Transverse colon (tissue), 4 donors: ENCODE data around the gene TRIM47. TPM values are rescaled to one million over a fixed set of nuclear protein-coding genes. Genes with fewer than 3 reads are reported as not detected.

Experiments used
- DNase-seq: peaks from one replicate; pipeline ENCODE4 v3.0.0-alpha.2; 2019
- H3K27ac ChIP-seq, 4 donors: fragments of 200-600 bp; sonication (generic); 2 replicates each; pipeline ENCODE4 v1.5.1; 2016 to 2018; ENCODE audit warnings: inconsistent platforms in 4 of 4
- H3K27me3 ChIP-seq: fragments of 200-600 bp; sonication (generic); 2 replicates; pipeline ENCODE4 v1.5.1; 2017; ENCODE audit warnings: inconsistent platforms
- H3K36me3 ChIP-seq, 4 donors: fragments of 200-600 bp; sonication (generic); 2 replicates each; pipeline ENCODE4 v1.5.1; 2017 to 2019; ENCODE audit warnings: inconsistent platforms in 4 of 4
- H3K4me1 ChIP-seq, 4 donors: fragments of 200-600 bp; sonication (generic); 2 replicates each; pipeline ENCODE4 v1.5.1; 2017 to 2020; ENCODE audit warnings: inconsistent platforms in 4 of 4
- H3K4me3 ChIP-seq, 4 donors: fragments of 200-600 bp; sonication (generic); 1 replicate in 1 of 4; 2 replicates in 3 of 4; pipeline versions ENCODE4 v1.5.1 to v1.6.1; 2017 to 2019; ENCODE audit warnings: inconsistent platforms in 4 of 4
- H3K9me3 ChIP-seq, 2 donors: fragments of 200-600 bp; sonication (generic); 2 replicates each; pipeline ENCODE4 v1.5.1; 2017 to 2019; ENCODE audit warnings: inconsistent platforms in 2 of 2
- EP300 ChIP-seq: sonication (generic); formaldehyde crosslinking; IDR thresholded peaks from one replicate; pipeline ENCODE4 v1.6.1; 2017; ENCODE audit warnings: antibody characterized with exemption, low read depth
- POLR2A ChIP-seq: fragments of 450-650 bp; IDR thresholded peaks from one replicate; pipeline ENCODE4 v1.6.1; 2016; ENCODE audit warnings: antibody characterized with exemption, mild to moderate bottlenecking, moderate library complexity
- POLR2AphosphoS5 ChIP-seq, 3 donors: sonication (generic); formaldehyde crosslinking; IDR thresholded peaks; one replicate each; pipeline ENCODE4 v1.6.1; 2016; ENCODE audit warnings: antibody characterized with exemption in 3 of 3
- WGBS, 2 donors: methylation state at CpG; one replicate each; pipeline ENCODE4 v1.1.5; 2018; ENCODE audit warnings: low coverage in 1 of 2; 5-methylcytosine and 5-hydroxymethylcytosine counted together
- in situ Hi-C, 4 donors: fragments of 200-750 bp; cut with MboI; loops; one replicate each; pipeline versions ENCODE4 v1.15.0 to v1.15.1; 2017; ENCODE audit warnings: low sequenced_read_pairs in 3 of 4, low pct_ligation_motif_present in 1 of 4, low pct_unique_long_range_greater_than_20kb in 1 of 4
- intact Hi-C: fragments of 100-400 bp; cut with DNase I; formaldehyde crosslinking; loops from one replicate; pipeline ENCODE4 v1.15.1; 2023; ENCODE audit warnings: low total_unique reads
- total RNA-seq, 4 donors: library from RNA; depleted of rRNA; stranded (reverse); fragments of >200 nt; gene quantifications; one replicate each; pipeline ENCODE4 v1.1.0, GENCODE V29; 2016
- TF ChIP-seq, protein P1 (sequence below), 5 experiments: fragments of 200-600 bp in 3 of 5; fragments of 450-650 bp in 2 of 5; sonication (generic) in 3 of 5; IDR thresholded peaks; 1 replicate in 2 of 5; 2 replicates in 3 of 5; pipeline ENCODE4 v1.5.1; 2016 to 2017; ENCODE audit warnings: antibody characterized with exemption in 5 of 5, inconsistent platforms in 3 of 5, mild to moderate bottlenecking in 2 of 5, moderate library complexity in 1 of 5

Gene TRIM47
- total RNA-seq, 4 donors from 2014 or later = 38.6 to 118 (median 41.0) TPM

DNA sequence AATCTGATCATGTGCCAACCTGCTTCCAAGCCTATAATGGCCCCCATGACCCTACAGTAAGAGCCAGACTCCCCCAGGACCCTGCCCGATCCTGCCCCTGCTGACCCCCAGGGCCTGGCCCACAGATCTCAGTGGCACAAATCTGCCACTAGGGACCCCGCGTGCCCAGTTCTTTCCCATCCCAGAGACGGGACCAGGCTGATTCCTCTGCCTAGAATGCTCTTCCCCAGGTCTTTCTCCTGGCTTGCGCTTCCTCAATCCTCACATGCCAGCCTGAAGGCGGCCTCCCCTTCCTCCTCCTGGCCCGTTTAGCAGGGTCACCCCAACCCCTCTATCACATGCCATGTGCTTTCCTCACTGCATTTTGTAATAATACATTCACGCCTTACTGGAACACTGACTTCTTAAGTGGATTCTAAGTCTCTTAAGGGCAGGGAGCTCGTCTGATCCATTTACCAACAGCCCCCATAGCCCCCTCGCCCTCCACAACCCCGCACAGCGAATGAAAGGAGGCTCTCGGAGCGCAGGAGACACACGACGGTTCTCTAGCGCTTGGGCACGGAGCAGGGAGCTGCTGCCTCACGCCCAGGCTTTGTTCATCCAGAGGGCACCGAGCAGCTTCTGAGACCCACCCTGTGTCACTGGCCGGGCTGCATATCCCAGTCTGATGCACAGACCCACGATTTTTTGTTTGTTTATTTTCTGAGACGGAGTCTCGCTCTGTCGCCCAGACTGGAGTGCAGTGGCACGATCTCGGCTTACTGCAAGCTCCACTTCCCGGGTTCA lies 17.2 kb upstream of the TRIM47 start:
- intact Hi-C loops = no loop called here
- in situ Hi-C loops = loop anchor here in 1 of 4 donors (25.0 kb wide), 1 partner anchor 133 kb away; the partner anchor contains the start of gene GALK1
- Histone ChIP-seq H3K27me3 (no peaks in the 10 kb centered on the region), H3K4me3 (peak overlapping the region; percentile 70 to 96 (median 84)), H3K9me3 (no peaks in the 10 kb centered on the region), H3K36me3 (peaks cover 0 to 8% (median 0%) of the 10 kb centered on the region in 4 donors), H3K4me1 (peaks cover 21 to 26% (median 24%) of the 10 kb centered on the region in 4 donors), H3K27ac (peak overlapping the region; percentile 90 to 98 (median 97))
- peak; percentile 31 for DNase-seq
- TF ChIP-seq EP300 = no peak
- TF ChIP-seq, protein P1, sequence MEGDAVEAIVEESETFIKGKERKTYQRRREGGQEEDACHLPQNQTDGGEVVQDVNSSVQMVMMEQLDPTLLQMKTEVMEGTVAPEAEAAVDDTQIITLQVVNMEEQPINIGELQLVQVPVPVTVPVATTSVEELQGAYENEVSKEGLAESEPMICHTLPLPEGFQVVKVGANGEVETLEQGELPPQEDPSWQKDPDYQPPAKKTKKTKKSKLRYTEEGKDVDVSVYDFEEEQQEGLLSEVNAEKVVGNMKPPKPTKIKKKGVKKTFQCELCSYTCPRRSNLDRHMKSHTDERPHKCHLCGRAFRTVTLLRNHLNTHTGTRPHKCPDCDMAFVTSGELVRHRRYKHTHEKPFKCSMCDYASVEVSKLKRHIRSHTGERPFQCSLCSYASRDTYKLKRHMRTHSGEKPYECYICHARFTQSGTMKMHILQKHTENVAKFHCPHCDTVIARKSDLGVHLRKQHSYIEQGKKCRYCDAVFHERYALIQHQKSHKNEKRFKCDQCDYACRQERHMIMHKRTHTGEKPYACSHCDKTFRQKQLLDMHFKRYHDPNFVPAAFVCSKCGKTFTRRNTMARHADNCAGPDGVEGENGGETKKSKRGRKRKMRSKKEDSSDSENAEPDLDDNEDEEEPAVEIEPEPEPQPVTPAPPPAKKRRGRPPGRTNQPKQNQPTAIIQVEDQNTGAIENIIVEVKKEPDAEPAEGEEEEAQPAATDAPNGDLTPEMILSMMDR (IDR thresholded peaks at IDR 0.05) = peak in 4 of 5 experiments; percentile 14 to 38 (median 27)
- TF ChIP-seq POLR2A = no peak
- peak in 1 of 3 donors; percentile 6 for TF ChIP-seq POLR2AphosphoS5 (IDR thresholded peaks at IDR 0.05)
- 15 to 33% methylated on average over 8 to 28 of the region's 28 CpGs for WGBS, 2 donors

DNA sequence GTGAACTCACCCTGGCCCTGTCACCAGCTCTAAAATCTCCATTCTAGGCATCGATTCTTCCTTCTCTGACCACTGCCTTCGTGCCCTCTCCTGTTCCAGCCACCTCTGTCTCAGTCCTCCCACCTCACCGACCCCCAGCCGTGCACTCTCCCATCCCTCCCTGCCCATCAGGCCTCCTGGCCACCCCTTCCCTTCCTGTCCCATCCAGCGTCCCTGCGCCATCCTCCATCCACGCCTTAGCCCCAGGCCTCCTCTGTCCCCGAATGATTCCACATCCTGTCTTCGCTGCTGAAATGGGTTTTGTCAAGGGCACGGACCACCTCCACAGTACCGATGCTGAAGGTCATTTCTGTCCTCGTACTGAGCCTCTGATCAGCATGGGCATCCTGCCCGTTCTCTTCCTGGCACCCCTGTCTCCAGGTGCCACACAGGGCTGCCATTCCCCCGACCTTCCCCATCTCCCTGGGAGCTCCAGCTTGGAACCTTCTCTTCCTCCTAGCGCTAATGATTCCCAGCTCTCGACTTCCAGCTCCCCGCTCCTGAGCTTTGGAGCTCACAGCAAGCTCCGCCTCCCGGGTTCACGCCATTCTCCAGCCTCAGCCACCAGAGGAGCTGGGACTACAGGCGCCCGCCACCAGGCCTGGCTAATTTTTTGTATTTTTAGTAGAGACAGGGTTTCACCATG lies 15.8 kb upstream of the TRIM47 start:
- Histone ChIP-seq H3K4me3 (no peak overlapping the region), H3K27me3 (no peaks in the 10 kb centered on the region), H3K36me3 (peaks cover 0 to 7% (median 0%) of the 10 kb centered on the region in 4 donors), H3K4me1 (peaks cover 21 to 26% (median 24%) of the 10 kb centered on the region in 4 donors), H3K9me3 (no peaks in the 10 kb centered on the region), H3K27ac (peak overlapping the region in 3 of 4 donors; percentile 8 to 98 (median 15))
- TF ChIP-seq POLR2A = no peak
- no peak for TF ChIP-seq EP300
- TF ChIP-seq POLR2AphosphoS5 (IDR thresholded peaks at IDR 0.05) = no peak
- TF ChIP-seq, protein P1 (IDR thresholded peaks at IDR 0.05) = no peak
- in situ Hi-C loops (loop anchor here in 1 of 4 donors (25.0 kb wide), 1 partner anchor 132 kb away; the partner anchor contains the start of gene GALK1), intact Hi-C loops (no loop called here)
- DNase-seq = no peak
- 81 to 85% methylated on average over 8 to 22 of the region's 22 CpGs for WGBS, 2 donors

DNA sequence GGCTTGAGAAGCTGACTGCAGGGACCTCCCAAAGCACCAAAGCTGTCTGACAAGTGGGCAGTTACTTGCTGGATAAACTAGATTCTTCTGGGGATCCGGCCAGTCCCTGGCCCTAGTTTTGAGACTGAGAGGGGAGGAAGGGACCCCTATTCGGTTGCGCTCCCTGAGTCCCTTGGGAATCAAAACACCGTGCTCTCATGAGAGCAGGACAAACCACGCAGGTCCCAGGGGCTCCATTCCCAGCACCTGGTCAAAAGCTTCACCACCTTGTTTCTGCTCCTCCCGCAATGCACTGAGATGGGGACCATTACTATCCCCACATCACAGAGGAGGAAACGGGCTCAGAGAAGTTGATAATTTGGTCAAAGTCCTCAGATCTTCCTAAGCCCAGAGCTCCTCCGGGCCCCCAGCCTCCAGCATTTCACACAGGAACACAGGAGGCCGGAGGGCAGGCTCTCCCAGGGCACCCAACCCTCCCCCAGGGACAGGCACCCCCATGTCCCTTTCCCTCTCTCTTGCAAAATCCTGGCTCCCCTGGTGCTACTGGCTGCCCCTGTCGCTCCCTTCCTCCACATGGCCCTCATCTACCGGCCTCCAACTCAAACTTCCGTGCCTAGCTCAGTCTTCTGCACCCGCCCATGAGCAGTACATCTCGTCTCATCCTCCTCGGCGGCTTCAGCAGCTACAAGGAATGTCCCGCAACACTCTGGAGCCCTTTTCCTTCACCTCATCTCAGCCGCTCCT lies 15.1 kb upstream of the TRIM47 start:
- TF ChIP-seq POLR2AphosphoS5 (IDR thresholded peaks at IDR 0.05) (no peak), EP300 (no peak), POLR2A (no peak)
- TF ChIP-seq, protein P1 (IDR thresholded peaks at IDR 0.05) = no peak
- Histone ChIP-seq H3K9me3 (no peaks in the 10 kb centered on the region), H3K4me3 (no peak overlapping the region), H3K27ac (peak overlapping the region in 1 of 4 donors; percentile 98), H3K4me1 (peaks cover 21 to 26% (median 24%) of the 10 kb centered on the region in 4 donors), H3K27me3 (no peaks in the 10 kb centered on the region), H3K36me3 (no peaks in the 10 kb centered on the region)
- WGBS, 2 donors = 89 to 91% methylated on average over 10 to 18 of the region's 18 CpGs
- in situ Hi-C loops (loop anchor here in 1 of 4 donors (25.0 kb wide), 1 partner anchor 131 kb away; the partner anchor contains the start of gene GALK1), intact Hi-C loops (no loop called here)
- no peak for DNase-seq
